Naive B cell (primary cell): ENCODE data around the gene BBOX1. TPM values are rescaled to one million over a fixed set of nuclear protein-coding genes. Genes with fewer than 3 reads are reported as not detected.

Experiments
- ATAC-seq, 2 donors: fragments of 150-1000 bp; cut with Tn5 transposase; 2 replicates each; pipeline ENCODE4 v1.10.0; 2021; ENCODE audit warnings: low read depth in 2 of 2, mild to moderate bottlenecking in 2 of 2, moderate library complexity in 2 of 2
- DNase-seq: peaks from one replicate; pipeline ENCODE4 v3.0.0; 2022
- H3K27ac Mint-ChIP-seq, 6 donors: one replicate each; pipeline ENCODE4 v1.8.0; 2020 to 2022; ENCODE audit warnings: mild to moderate bottlenecking in 6 of 6, mixed read lengths in 6 of 6, moderate library complexity in 5 of 6, inconsistent platforms in 2 of 6
- H3K27me3 Mint-ChIP-seq, 3 donors: one replicate each; pipeline ENCODE4 v1.8.0; 2021 to 2022; ENCODE audit warnings: mixed read lengths in 3 of 3, mild to moderate bottlenecking in 1 of 3
- H3K36me3 Mint-ChIP-seq, 2 donors: one replicate each; pipeline ENCODE4 v1.8.0; 2020 to 2022; ENCODE audit warnings: mixed read lengths in 2 of 2, inconsistent platforms in 1 of 2, mild to moderate bottlenecking in 1 of 2
- H3K4me1 Mint-ChIP-seq, 3 donors: one replicate each; pipeline ENCODE4 v1.8.0; 2020 to 2022; ENCODE audit warnings: mixed read lengths in 3 of 3, inconsistent platforms in 1 of 3, mild to moderate bottlenecking in 1 of 3, moderate library complexity in 1 of 3
- H3K4me3 Mint-ChIP-seq, 8 donors: one replicate each; pipeline ENCODE4 v1.8.0; 2020 to 2022; ENCODE audit warnings: mild to moderate bottlenecking in 8 of 8, mixed read lengths in 8 of 8, moderate library complexity in 8 of 8, inconsistent platforms in 2 of 8
- H3K9me3 Mint-ChIP-seq, 7 donors: one replicate each; pipeline ENCODE4 v1.8.0; 2020 to 2022; ENCODE audit warnings: mixed read lengths in 7 of 7, mild to moderate bottlenecking in 5 of 7, inconsistent platforms in 2 of 7, moderate library complexity in 1 of 7
- polyA plus RNA-seq, 6 donors: library from polyadenylated mRNA; unstranded; fragments of 300-500 nt; fragmentation: Illumina TruSeq; gene quantifications; one replicate each; pipeline ENCODE4 v1.2.3, GENCODE V29; 2021; ENCODE audit warnings: low read depth in 6 of 6

BBOX1 gene
- polyA plus RNA-seq, 6 donors from 2014 or later, result not detected

- H3K4me1 Mint-ChIP-seq, result no peaks in the 10 kb centered on the region
- no peak for DNase-seq
- H3K27me3 Mint-ChIP-seq, result no peaks in the 10 kb centered on the region
- H3K27ac Mint-ChIP-seq, result no peak overlapping the region
- H3K4me3 Mint-ChIP-seq, result no peak overlapping the region
- no peak for ATAC-seq
- no peaks in the 10 kb centered on the region for H3K36me3 Mint-ChIP-seq
- H3K9me3 Mint-ChIP-seq, result peaks cover 0 to 5% (median 1%) of the 10 kb centered on the region in 7 donors
These were observed 28.9 kb upstream of the BBOX1 start for GRCh38 chr11:27011560-27012233.

GRCh38 chr11:27012234-27012921 lies 28.2 kb upstream of the BBOX1 start:
- Mint-ChIP-seq H3K36me3 (no peaks in the 10 kb centered on the region), H3K27me3 (no peaks in the 10 kb centered on the region), H3K27ac (no peak overlapping the region), H3K4me3 (no peak overlapping the region), H3K9me3 (peaks cover 0 to 5% (median 1%) of the 10 kb centered on the region in 7 donors), H3K4me1 (no peaks in the 10 kb centered on the region)
- ATAC-seq (no peak), DNase-seq (no peak)

DNA sequence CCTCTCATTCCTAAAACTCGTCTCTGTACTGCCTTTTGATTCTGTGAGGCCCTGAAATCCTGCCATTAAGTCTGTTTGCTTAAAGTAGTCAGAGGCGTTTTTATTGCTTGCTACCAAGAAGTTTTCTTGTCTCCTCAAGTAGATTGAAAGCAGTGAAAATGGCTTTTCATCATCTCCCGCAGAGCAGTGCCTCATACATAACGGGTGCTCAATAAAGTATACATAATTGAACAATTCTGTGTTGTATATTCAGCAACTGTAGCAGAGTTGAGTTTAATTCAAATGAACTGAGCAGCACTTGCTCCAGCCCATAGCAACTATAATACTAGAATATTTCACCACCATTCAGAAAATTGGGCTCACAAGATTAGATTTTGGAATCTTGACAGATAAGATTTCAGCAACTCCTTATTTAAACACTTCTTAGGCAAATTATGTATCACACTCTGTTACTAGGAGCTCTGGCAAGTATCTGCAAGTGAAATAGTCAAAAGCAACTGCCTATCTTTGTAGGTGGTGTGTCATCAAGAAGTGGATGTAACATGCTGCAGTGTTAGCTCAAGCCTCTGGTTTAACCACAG lies 26.7 kb upstream of the BBOX1 start:
- no peak for ATAC-seq
- no peak overlapping the region for H3K27ac Mint-ChIP-seq
- no peak overlapping the region for H3K4me3 Mint-ChIP-seq
- H3K4me1 Mint-ChIP-seq, result no peaks in the 10 kb centered on the region
- H3K9me3 Mint-ChIP-seq, result peaks cover 0 to 5% (median 1%) of the 10 kb centered on the region in 7 donors
- H3K36me3 Mint-ChIP-seq, result no peaks in the 10 kb centered on the region
- H3K27me3 Mint-ChIP-seq, result no peaks in the 10 kb centered on the region
- no peak for DNase-seq

- Mint-ChIP-seq H3K9me3 (peaks cover 0 to 5% (median 0%) of the 10 kb centered on the region in 7 donors), H3K27me3 (no peaks in the 10 kb centered on the region), H3K4me1 (no peaks in the 10 kb centered on the region), H3K4me3 (no peak overlapping the region), H3K27ac (no peak overlapping the region), H3K36me3 (no peaks in the 10 kb centered on the region)
- ATAC-seq (no peak), DNase-seq (no peak)
These were observed 21.6 kb upstream of the BBOX1 start for GRCh38 chr11:27018902-27019529.

GRCh38 chr11:27020751-27021150 lies 19.9 kb upstream of the BBOX1 start:
- ATAC-seq, result no peak
- no peaks in the 10 kb centered on the region for H3K27me3 Mint-ChIP-seq
- H3K36me3 Mint-ChIP-seq, result no peaks in the 10 kb centered on the region
- H3K27ac Mint-ChIP-seq, result no peak overlapping the region
- DNase-seq, result no peak
- H3K4me1 Mint-ChIP-seq, result no peaks in the 10 kb centered on the region
- peaks cover 0 to 8% (median 0%) of the 10 kb centered on the region in 7 donors for H3K9me3 Mint-ChIP-seq
- no peak overlapping the region for H3K4me3 Mint-ChIP-seq

DNA sequence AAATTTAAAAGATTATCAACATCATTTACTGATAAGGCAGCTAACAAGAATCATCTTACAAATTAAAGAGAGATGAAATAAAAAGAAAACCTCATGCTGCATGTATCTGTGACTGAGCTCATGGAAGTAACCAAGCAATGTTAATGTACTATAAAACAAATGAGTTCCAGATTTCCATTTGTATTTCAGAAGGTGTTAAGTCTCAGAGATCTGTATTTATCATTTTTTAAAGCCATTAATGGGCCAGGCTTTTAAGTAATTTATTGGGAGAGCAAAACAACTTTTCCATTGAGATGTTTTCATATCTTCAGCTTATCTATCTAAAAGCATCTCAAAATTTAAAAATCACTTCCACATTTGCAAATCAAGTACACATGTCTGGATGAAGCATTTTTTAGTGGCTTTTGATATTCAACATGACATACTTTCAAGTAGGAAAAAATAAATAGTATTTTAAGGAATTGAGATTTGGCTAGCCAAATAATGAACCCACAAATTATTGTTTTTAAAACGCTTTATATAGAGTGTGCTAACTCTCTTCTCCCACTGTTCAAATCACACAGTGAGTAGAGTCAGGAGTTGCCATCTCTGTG lies 17.9 kb upstream of the BBOX1 start:
- Mint-ChIP-seq H3K4me3 (no peak overlapping the region), H3K36me3 (no peaks in the 10 kb centered on the region), H3K27ac (no peak overlapping the region), H3K9me3 (peaks cover 0 to 13% (median 0%) of the 10 kb centered on the region in 7 donors), H3K4me1 (no peaks in the 10 kb centered on the region), H3K27me3 (no peaks in the 10 kb centered on the region)
- ATAC-seq, result no peak
- DNase-seq, result no peak

DNA sequence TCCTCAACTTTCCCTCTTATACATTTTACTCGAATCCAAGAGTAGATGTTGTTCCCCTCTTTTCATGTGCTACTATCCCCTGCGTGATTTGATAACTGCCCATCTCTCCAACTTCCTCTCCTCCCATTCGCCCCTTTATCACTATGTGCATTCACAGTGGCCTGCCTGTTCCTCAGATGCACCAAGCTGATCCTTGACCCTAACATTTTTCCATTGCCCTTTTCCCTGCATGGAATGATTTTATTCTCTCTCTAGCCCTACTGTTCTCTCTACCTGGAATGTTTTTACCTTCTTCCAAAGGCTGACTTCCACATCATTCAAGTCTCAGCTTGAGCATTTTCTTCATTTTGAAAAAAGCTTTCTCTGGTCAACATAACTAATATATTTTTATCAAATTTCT lies 15.8 kb upstream of the BBOX1 start:
- Mint-ChIP-seq H3K4me3 (no peak overlapping the region), H3K9me3 (peaks cover 0 to 13% (median 0%) of the 10 kb centered on the region in 7 donors), H3K36me3 (no peaks in the 10 kb centered on the region), H3K4me1 (no peaks in the 10 kb centered on the region), H3K27ac (no peak overlapping the region), H3K27me3 (no peaks in the 10 kb centered on the region)
- ATAC-seq (no peak), DNase-seq (no peak)

DNA sequence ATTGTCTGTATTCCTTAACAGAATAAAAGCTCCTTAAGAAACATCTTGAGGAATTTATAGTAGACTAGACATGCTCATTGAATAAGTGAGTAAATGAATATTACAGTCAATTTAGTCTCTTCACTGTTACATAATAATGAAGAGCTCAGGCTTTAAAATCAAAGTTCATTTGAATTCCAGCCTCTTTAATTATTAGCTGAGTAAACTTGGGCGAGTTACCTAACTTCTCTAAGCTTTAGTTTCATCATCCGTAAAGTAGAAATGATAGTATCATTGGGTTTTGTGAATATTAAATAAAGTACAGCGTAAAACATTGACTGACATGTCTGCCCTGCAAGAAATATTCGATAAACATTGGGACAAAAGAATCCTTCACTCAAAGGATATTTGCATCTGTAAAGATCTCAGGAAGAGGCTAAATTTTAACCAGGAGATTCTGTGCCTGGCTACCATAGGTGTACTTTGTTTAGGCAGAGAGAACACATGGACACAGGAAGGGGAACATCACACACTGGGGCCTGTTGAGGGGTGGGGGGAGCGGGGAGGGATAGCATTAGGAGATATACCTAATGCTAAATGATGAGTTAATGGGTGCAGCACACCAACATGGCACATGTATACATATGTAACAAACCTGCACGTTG lies 15.2 kb upstream of the BBOX1 start:
- DNase-seq (no peak), ATAC-seq (no peak)
- Mint-ChIP-seq H3K27ac (no peak overlapping the region), H3K36me3 (no peaks in the 10 kb centered on the region), H3K4me3 (no peak overlapping the region), H3K4me1 (no peaks in the 10 kb centered on the region), H3K9me3 (peaks cover 0 to 13% (median 0%) of the 10 kb centered on the region in 7 donors), H3K27me3 (no peaks in the 10 kb centered on the region)

DNA sequence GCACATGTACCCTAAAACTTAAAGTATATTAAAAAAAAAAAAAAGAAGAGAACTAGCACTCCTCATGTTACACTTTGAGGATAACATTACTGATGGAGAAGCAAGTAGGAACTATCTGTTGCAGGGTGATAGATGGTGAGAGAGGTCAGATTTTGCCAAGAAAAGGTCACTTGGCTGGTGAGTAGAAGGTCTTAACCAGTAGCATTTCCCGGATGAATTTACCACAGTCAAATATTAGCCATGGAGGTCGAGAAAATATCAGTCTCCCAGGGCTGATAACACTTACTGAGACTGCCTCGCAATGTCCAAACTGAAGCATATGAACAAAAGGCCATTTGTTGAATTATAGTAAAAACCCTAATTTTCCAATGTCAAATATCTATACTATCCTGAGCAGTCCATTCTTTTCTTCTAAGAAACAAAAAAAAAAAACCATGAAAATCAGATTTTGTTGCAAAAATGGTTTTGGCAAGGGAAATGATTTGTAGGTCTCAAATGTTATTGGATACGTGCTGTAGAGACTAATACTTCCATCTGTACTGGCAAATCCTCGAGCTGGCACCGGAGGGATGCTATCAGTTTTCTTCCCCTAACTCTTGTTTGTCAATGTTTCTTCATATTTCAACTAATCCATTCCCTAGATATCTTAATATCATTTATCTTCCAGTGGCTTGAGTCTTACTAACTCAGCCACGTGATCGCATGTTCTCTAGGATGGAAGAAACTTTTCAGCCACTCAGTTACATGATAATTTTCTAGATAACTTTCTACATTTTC lies 14.5 kb upstream of the BBOX1 start:
- no peak for DNase-seq
- no peaks in the 10 kb centered on the region for H3K36me3 Mint-ChIP-seq
- no peak overlapping the region for H3K27ac Mint-ChIP-seq
- H3K4me3 Mint-ChIP-seq, result no peak overlapping the region
- H3K9me3 Mint-ChIP-seq, result peaks cover 0 to 13% (median 0%) of the 10 kb centered on the region in 7 donors
- no peak for ATAC-seq
- no peaks in the 10 kb centered on the region for H3K4me1 Mint-ChIP-seq
- no peaks in the 10 kb centered on the region for H3K27me3 Mint-ChIP-seq

DNA sequence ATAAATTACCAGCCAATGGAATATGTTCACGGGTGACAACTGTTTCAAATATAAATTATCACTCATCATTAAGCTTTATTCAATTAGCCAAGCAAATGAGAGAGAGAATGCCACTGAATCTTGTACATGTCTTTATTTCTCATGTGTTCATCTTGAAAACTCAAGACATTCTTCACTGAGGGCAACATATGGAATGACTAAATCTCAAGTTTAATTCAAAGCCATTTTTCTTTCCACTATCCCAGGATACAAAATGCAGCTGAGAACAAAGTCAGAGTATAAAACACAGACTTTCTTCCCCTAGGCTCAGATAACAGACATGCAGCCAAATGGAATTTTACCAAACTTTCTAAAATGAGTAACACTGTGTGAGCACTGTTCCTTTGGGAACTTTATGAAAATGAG lies 12.1 kb upstream of the BBOX1 start:
- no peak overlapping the region for H3K27ac Mint-ChIP-seq
- no peaks in the 10 kb centered on the region for H3K27me3 Mint-ChIP-seq
- peaks cover 0 to 20% (median 1%) of the 10 kb centered on the region in 7 donors for H3K9me3 Mint-ChIP-seq
- no peak overlapping the region for H3K4me3 Mint-ChIP-seq
- no peaks in the 10 kb centered on the region for H3K4me1 Mint-ChIP-seq
- no peaks in the 10 kb centered on the region for H3K36me3 Mint-ChIP-seq
- DNase-seq (no peak), ATAC-seq (no peak)

GRCh38 chr11:27029966-27030365 lies 10.6 kb upstream of the BBOX1 start:
- Mint-ChIP-seq H3K27ac (no peak overlapping the region), H3K27me3 (no peaks in the 10 kb centered on the region), H3K4me1 (no peaks in the 10 kb centered on the region), H3K36me3 (no peaks in the 10 kb centered on the region), H3K9me3 (peaks cover 2 to 21% (median 5%) of the 10 kb centered on the region in 7 donors), H3K4me3 (no peak overlapping the region)
- DNase-seq (no peak), ATAC-seq (no peak)

GRCh38 chr11:27031754-27032153 lies 8.9 kb upstream of the BBOX1 start:
- no peaks in the 10 kb centered on the region for H3K27me3 Mint-ChIP-seq
- no peak overlapping the region for H3K27ac Mint-ChIP-seq
- H3K4me3 Mint-ChIP-seq, result no peak overlapping the region
- H3K36me3 Mint-ChIP-seq, result no peaks in the 10 kb centered on the region
- no peaks in the 10 kb centered on the region for H3K4me1 Mint-ChIP-seq
- peaks cover 2 to 20% (median 8%) of the 10 kb centered on the region in 7 donors for H3K9me3 Mint-ChIP-seq
- no peak for DNase-seq
- no peak for ATAC-seq
